ENCODE measurements around the gene TBCK. TPM values are rescaled to one million over a fixed set of nuclear protein-coding genes. Genes with fewer than 3 reads are reported as not detected.

The TBCK gene
- total and polyA plus RNA-seq, 3 donors from 2014 or later = 17.7 to 67.1 (median 66.3) TPM

DNA sequence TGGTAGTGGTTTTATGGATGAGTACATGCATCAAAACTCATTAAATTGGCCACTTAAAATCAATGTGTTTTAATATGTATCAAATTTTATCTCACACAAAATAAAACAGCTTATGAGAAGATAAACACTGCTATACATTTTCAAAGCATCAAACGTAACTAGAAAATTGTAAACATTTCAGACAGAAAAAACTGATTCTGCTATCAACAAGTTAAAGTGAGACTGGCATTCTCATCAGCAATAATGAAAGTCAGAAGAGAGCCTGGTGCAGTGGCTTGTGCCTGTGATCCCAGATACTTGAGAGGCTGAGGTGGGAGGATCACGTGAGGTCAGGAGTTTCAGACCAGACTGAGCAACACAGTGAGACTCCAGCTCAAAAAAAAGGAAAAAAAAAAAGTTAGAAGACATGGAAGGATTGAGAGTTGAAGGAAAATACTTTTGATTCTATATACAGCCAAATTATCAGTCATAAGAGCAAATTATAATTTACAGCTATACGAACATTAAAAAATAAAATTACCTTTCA, 2.9 kb downstream of the TBCK start:
- Histone ChIP-seq H3K4me3 (no peak overlapping the region), H3K27me3 (no peaks in the 10 kb centered on the region), H3K36me3 (ENCODE audit: low read depth, missing control alignments) (no peaks in the 10 kb centered on the region), H3K27ac (no peak overlapping the region), H3K4me1 (peaks cover 16% of the 10 kb centered on the region), H3K9me3 (no peaks in the 10 kb centered on the region)
- DNase-seq = no peak
- intact Hi-C loops (cut with DNase I; ENCODE audit: low total_unique reads) = no loop called here
- 59 to 71% methylated on average over 3 of the region's 3 CpGs for WGBS, 2 donors
- TF ChIP-seq POLR2A (IDR thresholded peaks at IDR 0.05) = no peak
- TF ChIP-seq, protein P1, sequence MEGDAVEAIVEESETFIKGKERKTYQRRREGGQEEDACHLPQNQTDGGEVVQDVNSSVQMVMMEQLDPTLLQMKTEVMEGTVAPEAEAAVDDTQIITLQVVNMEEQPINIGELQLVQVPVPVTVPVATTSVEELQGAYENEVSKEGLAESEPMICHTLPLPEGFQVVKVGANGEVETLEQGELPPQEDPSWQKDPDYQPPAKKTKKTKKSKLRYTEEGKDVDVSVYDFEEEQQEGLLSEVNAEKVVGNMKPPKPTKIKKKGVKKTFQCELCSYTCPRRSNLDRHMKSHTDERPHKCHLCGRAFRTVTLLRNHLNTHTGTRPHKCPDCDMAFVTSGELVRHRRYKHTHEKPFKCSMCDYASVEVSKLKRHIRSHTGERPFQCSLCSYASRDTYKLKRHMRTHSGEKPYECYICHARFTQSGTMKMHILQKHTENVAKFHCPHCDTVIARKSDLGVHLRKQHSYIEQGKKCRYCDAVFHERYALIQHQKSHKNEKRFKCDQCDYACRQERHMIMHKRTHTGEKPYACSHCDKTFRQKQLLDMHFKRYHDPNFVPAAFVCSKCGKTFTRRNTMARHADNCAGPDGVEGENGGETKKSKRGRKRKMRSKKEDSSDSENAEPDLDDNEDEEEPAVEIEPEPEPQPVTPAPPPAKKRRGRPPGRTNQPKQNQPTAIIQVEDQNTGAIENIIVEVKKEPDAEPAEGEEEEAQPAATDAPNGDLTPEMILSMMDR (IDR thresholded peaks at IDR 0.05) = no peak

DNA sequence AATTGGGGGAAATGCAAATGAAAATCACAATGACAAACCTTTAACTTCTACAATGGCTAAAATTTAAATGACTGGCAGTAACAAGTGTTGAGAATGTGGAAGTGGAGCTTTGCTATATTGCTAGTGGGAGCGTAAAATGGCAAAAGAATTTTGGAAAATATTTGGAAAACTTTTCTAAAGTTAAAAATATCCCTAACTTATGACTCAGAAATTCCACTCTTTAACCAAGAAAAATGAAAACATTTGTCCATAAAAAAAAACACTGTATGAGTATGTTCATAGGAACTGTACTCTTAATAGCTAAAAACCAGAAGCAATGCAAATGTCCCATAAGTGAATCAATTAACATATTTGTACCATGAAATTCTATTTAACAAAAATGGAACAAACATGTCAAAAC, 3.6 kb downstream of the TBCK start:
- Histone ChIP-seq H3K9me3 (no peaks in the 10 kb centered on the region), H3K4me3 (no peak overlapping the region), H3K36me3 (ENCODE audit: low read depth, missing control alignments) (no peaks in the 10 kb centered on the region), H3K27me3 (no peaks in the 10 kb centered on the region), H3K27ac (no peak overlapping the region), H3K4me1 (peaks cover 9% of the 10 kb centered on the region)
- no peak for TF ChIP-seq POLR2A (IDR thresholded peaks at IDR 0.05)
- WGBS, 2 donors = 64 to 68% methylated on average over 1 of the region's 1 CpG
- intact Hi-C loops (cut with DNase I; ENCODE audit: low total_unique reads) = no loop called here
- no peak for DNase-seq

DNA sequence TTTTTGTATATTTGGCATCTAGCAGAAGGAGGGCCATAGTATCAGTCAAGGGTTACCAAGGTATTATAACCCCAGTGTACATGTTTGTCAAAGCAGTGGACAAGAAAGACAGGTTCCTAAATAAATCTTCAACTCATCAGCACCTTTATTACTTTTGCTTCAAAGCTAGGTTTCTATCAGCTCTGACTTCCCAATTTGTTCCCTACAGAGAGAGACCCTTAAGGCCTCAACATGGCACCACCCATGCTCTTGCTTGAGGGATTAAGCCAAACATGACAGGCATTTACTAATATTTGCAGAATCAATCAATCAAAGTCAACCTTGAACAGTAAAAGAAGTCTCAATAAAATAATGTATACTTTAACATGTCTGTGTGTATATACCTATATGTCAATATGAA, 9.4 kb downstream of the TBCK start:
- DNase-seq = no peak
- no peaks in the 10 kb centered on the region for H3K4me1 ChIP-seq
- intact Hi-C loops (cut with DNase I; ENCODE audit: low total_unique reads) = no loop called here
- no peak for TF ChIP-seq POLR2A (IDR thresholded peaks at IDR 0.05)
- TF ChIP-seq, protein P1 (IDR thresholded peaks at IDR 0.05) = no peak
- H3K27me3 ChIP-seq = no peaks in the 10 kb centered on the region
- no peaks in the 10 kb centered on the region for H3K9me3 ChIP-seq
- no peak overlapping the region for H3K27ac ChIP-seq
- no peak overlapping the region for H3K4me3 ChIP-seq
- no peaks in the 10 kb centered on the region for H3K36me3 ChIP-seq (ENCODE audit: low read depth, missing control alignments)

DNA sequence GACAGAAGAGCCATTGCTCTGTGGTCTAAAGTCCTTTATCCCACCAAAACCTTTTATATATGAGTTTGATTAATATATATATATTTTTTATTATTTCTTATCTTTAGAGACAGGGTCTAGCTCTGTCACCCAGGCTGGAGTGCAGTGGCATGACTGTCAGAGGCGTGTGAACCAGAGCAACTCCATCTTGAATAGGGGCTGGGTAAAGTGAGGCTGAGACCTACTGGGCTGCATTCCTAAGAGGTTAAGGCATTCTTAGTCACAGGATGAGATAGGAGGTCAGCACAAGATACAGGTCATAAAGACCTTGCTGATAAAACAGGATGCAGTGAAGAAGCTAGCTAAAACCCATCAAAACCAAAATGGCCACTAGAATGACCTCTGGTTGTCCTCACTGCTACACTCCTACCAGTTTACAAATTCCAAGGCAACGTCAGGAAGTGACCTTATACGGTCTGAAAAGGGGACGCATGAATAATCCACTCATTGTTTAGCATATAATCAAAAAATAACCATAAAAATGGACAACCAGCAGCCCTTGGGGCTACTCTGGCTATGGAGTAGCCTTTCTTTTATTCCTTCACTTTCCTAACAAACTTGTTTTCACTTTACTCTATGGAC, 10.5 kb downstream of the TBCK start:
- Histone ChIP-seq H3K36me3 (ENCODE audit: low read depth, missing control alignments) (no peaks in the 10 kb centered on the region), H3K4me1 (no peaks in the 10 kb centered on the region), H3K27me3 (no peaks in the 10 kb centered on the region), H3K9me3 (no peaks in the 10 kb centered on the region), H3K4me3 (no peak overlapping the region), H3K27ac (no peak overlapping the region)
- 92% methylated on average over 4 of the region's 4 CpGs for WGBS, 2 donors
- DNase-seq = no peak
- intact Hi-C loops (cut with DNase I; ENCODE audit: low total_unique reads) = no loop called here
- no peak for TF ChIP-seq POLR2A (IDR thresholded peaks at IDR 0.05)
- TF ChIP-seq, protein P1 (IDR thresholded peaks at IDR 0.05) = no peak

DNA sequence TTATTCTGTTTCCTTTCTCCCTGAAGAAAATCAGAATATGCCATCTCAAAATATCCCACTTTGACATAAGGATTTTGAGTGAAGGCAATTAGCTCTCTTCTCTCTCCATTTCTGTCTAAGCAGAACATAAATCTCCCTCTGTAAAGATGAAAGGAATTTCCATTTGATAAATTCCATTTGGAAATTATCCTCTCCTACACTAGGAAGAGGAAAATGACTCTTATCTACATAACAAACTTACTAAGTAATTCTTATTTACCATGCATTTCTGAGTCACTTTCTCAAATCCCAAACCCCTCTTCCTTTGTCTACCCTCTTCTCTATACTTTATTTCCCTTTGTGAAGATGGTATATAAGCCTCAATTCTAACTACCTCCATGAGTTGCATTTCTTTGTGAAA, 11.4 kb downstream of the TBCK start:
- no peaks in the 10 kb centered on the region for H3K9me3 ChIP-seq
- TF ChIP-seq POLR2A (IDR thresholded peaks at IDR 0.05) = no peak
- TF ChIP-seq, protein P1 (IDR thresholded peaks at IDR 0.05) = no peak
- H3K27ac ChIP-seq = no peak overlapping the region
- H3K4me3 ChIP-seq = no peak overlapping the region
- no peaks in the 10 kb centered on the region for H3K4me1 ChIP-seq
- DNase-seq = no peak
- no peaks in the 10 kb centered on the region for H3K27me3 ChIP-seq
- intact Hi-C loops (cut with DNase I; ENCODE audit: low total_unique reads) = no loop called here
- H3K36me3 ChIP-seq (ENCODE audit: low read depth, missing control alignments) = no peaks in the 10 kb centered on the region
